Activated CD4-positive, alpha-beta T cell treated with anti-CD3 and anti-CD28 coated beads, Interleukin-2, amount 10 ng/mL, durations not matched to agents 24 days and 14 days (primary cell): ENCODE results near the gene SHBG. TPM values are rescaled to one million over a fixed set of nuclear protein-coding genes. Genes with fewer than 3 reads are reported as not detected.
"Not testable (repeated sequence)": the region's sequence is repeated elsewhere in the genome, so short reads cannot be mapped to it uniquely, and the experiment has no call there.

Experiments
- DNase-seq: peaks from one replicate; pipeline ENCODE4 v3.0.0; 2022
- H3K27ac Mint-ChIP-seq: one replicate; pipeline ENCODE4 v1.8.0; 2022; ENCODE audit warnings: mild to moderate bottlenecking, mixed read lengths
- H3K27me3 Mint-ChIP-seq: one replicate; pipeline ENCODE4 v1.8.0; 2022; ENCODE audit warnings: mixed read lengths
- H3K36me3 Mint-ChIP-seq: one replicate; pipeline ENCODE4 v1.8.0; 2022; ENCODE audit warnings: low read depth, mild to moderate bottlenecking, mixed read lengths
- H3K4me1 Mint-ChIP-seq: one replicate; pipeline ENCODE4 v1.8.0; 2021; ENCODE audit warnings: mixed read lengths
- H3K4me3 Mint-ChIP-seq: one replicate; pipeline ENCODE4 v1.8.0; 2022; ENCODE audit warnings: mild to moderate bottlenecking, moderate library complexity, mixed read lengths
- H3K9me3 Mint-ChIP-seq: one replicate; pipeline ENCODE4 v1.8.0; 2021; ENCODE audit warnings: mixed read lengths
- intact Hi-C: fragments of 100-400 bp; cut with micrococcal nuclease; formaldehyde crosslinking; loops from one replicate; pipeline ENCODE4 v1.15.1; 2023
- total RNA-seq: library from RNA; stranded (reverse); gene quantifications from 2 replicates; pipeline ENCODE4 v1.2.3, GENCODE V29; 2022

SHBG gene
- total RNA-seq, 1 donor from 2014 or later: not detected

- Mint-ChIP-seq H3K36me3 (peaks cover 5% of the 10 kb centered on the region), H3K27ac (no peak overlapping the region), H3K4me3 (no peak overlapping the region), H3K9me3 (no peaks in the 10 kb centered on the region), H3K4me1 (peaks cover 11% of the 10 kb centered on the region), H3K27me3 (peaks cover 1% of the 10 kb centered on the region)
- intact Hi-C loops: no loop called here
- no peak for DNase-seq
Observed at GRCh38 chr17:7623661-7624060, 6.3 kb upstream of the SHBG start.

GRCh38 chr17:7625749-7626148, 4.2 kb upstream of the SHBG start:
- H3K27me3 Mint-ChIP-seq, H3K36me3 Mint-ChIP-seq, H3K9me3 Mint-ChIP-seq, H3K27ac Mint-ChIP-seq, DNase-seq, H3K4me3 Mint-ChIP-seq, H3K4me1 Mint-ChIP-seq, intact Hi-C loops: not testable (repeated sequence)

- Mint-ChIP-seq H3K9me3 (no peaks in the 10 kb centered on the region), H3K4me3 (peak overlapping the region; percentile 91), H3K27me3 (peaks cover 1% of the 10 kb centered on the region), H3K36me3 (peaks cover 5% of the 10 kb centered on the region), H3K27ac (no peak overlapping the region), H3K4me1 (peaks cover 10% of the 10 kb centered on the region)
- intact Hi-C loops: no loop called here
- no peak for DNase-seq
Observed at GRCh38 chr17:7626307-7626706, 3.6 kb upstream of the SHBG start.

- peaks cover 1% of the 10 kb centered on the region for H3K27me3 Mint-ChIP-seq
- no peak for DNase-seq
- H3K9me3 Mint-ChIP-seq: no peaks in the 10 kb centered on the region
- intact Hi-C loops: loop anchor here (1.0 kb wide), 1 partner anchor 61 kb away; the partner anchor contains the start of gene WRAP53
- H3K4me3 Mint-ChIP-seq: peak overlapping the region; percentile 91
- H3K27ac Mint-ChIP-seq: no peak overlapping the region
- peaks cover 10% of the 10 kb centered on the region for H3K4me1 Mint-ChIP-seq
- peaks cover 5% of the 10 kb centered on the region for H3K36me3 Mint-ChIP-seq
Observed at GRCh38 chr17:7626956-7627249, 3.0 kb upstream of the SHBG start.

GRCh38 chr17:7627250-7628121, 2.4 kb upstream of the SHBG start, which contains the start of gene SAT2:
Gene SAT2, minus strand, starts transcription at chr17:7627821. Its CDS starts 186 bp downstream, at chr17:7627635.
- intact Hi-C loops: loop anchor here (1.0 kb wide), 1 partner anchor 61 kb away; the partner anchor contains the start of gene WRAP53

GRCh38 chr17:7631398-7632380, 1.8 kb downstream of the SHBG start:
- intact Hi-C loops: loop anchor here (1.0 kb wide), 1 partner anchor 56 kb away; the partner anchor contains the start of gene TP53
- no peaks in the 10 kb centered on the region for H3K9me3 Mint-ChIP-seq
- peaks cover 5% of the 10 kb centered on the region for H3K27me3 Mint-ChIP-seq
- H3K4me3 Mint-ChIP-seq: no peak overlapping the region
- no peak for DNase-seq
- no peaks in the 10 kb centered on the region for H3K36me3 Mint-ChIP-seq
- peaks cover 12% of the 10 kb centered on the region for H3K4me1 Mint-ChIP-seq
- H3K27ac Mint-ChIP-seq: no peak overlapping the region

More at GRCh38 chr17:7627250-7628121, 2.4 kb upstream of the SHBG start, which contains the start of gene SAT2:
- peak within 1 kb of the TSS; percentile 80 for H3K27ac Mint-ChIP-seq
- peak within 1 kb of the TSS; percentile 91 for H3K4me3 Mint-ChIP-seq
- DNase-seq: peak; percentile 94
- peaks cover 11% of the 10 kb centered on the region for H3K4me1 Mint-ChIP-seq
- H3K27me3 Mint-ChIP-seq: peaks cover 1% of the 10 kb centered on the region
- peaks cover 5% of the 10 kb centered on the region for H3K36me3 Mint-ChIP-seq
- H3K9me3 Mint-ChIP-seq: no peaks in the 10 kb centered on the region

- DNase-seq: peak; percentile 84
- Mint-ChIP-seq H3K27ac (no peak overlapping the region), H3K36me3 (no peaks in the 10 kb centered on the region), H3K4me1 (peaks cover 7% of the 10 kb centered on the region), H3K4me3 (no peak overlapping the region), H3K27me3 (peaks cover 5% of the 10 kb centered on the region), H3K9me3 (no peaks in the 10 kb centered on the region)
- intact Hi-C loops: loop anchor here (1.0 kb wide), 1 partner anchor 55 kb away; the partner anchor contains the start of gene TP53
Observed at GRCh38 chr17:7632492-7632894, 2.6 kb downstream of the SHBG start.

- Mint-ChIP-seq H3K36me3 (no peaks in the 10 kb centered on the region), H3K4me3 (no peak overlapping the region), H3K9me3 (no peaks in the 10 kb centered on the region), H3K27me3 (peaks cover 5% of the 10 kb centered on the region), H3K27ac (no peak overlapping the region), H3K4me1 (peaks cover 5% of the 10 kb centered on the region)
- DNase-seq: no peak
- intact Hi-C loops: no loop called here
Observed at GRCh38 chr17:7633093-7633492, 3.2 kb downstream of the SHBG start.

GRCh38 chr17:7634384-7634783, 4.4 kb downstream of the SHBG start:
- no peaks in the 10 kb centered on the region for H3K36me3 Mint-ChIP-seq

GRCh38 chr17:7636163-7636562, 6.2 kb downstream of the SHBG start:
- no peaks in the 10 kb centered on the region for H3K9me3 Mint-ChIP-seq

More at GRCh38 chr17:7634384-7634783, 4.4 kb downstream of the SHBG start:
- H3K4me3 Mint-ChIP-seq: no peak overlapping the region
- H3K4me1 Mint-ChIP-seq: peaks cover 5% of the 10 kb centered on the region
- no peak overlapping the region for H3K27ac Mint-ChIP-seq
- H3K27me3 Mint-ChIP-seq: peaks cover 7% of the 10 kb centered on the region
- no peaks in the 10 kb centered on the region for H3K9me3 Mint-ChIP-seq
- peak; percentile 68 for DNase-seq
- intact Hi-C loops: no loop called here

GRCh38 chr17:7640783-7641182, 10.8 kb downstream of the SHBG start:
- Mint-ChIP-seq H3K27ac (no peak overlapping the region), H3K27me3 (peaks cover 6% of the 10 kb centered on the region), H3K4me1 (peaks cover 11% of the 10 kb centered on the region), H3K36me3 (no peaks in the 10 kb centered on the region), H3K9me3 (no peaks in the 10 kb centered on the region), H3K4me3 (no peak overlapping the region)
- intact Hi-C loops: no loop called here
- DNase-seq: no peak

More at GRCh38 chr17:7636163-7636562, 6.2 kb downstream of the SHBG start:
- no peaks in the 10 kb centered on the region for H3K36me3 Mint-ChIP-seq
- peaks cover 5% of the 10 kb centered on the region for H3K4me1 Mint-ChIP-seq
- H3K4me3 Mint-ChIP-seq: no peak overlapping the region
- H3K27ac Mint-ChIP-seq: no peak overlapping the region
- peaks cover 10% of the 10 kb centered on the region for H3K27me3 Mint-ChIP-seq
- no peak for DNase-seq
- intact Hi-C loops: no loop called here

- H3K4me3 Mint-ChIP-seq: peak overlapping the region; percentile 62
- DNase-seq: peak; percentile 79
- H3K9me3 Mint-ChIP-seq, H3K36me3 Mint-ChIP-seq, H3K27ac Mint-ChIP-seq, H3K27me3 Mint-ChIP-seq, intact Hi-C loops: not testable (repeated sequence)
- peaks cover 11% of the 10 kb centered on the region for H3K4me1 Mint-ChIP-seq
Observed at GRCh38 chr17:7641635-7642034, 11.7 kb downstream of the SHBG start.

GRCh38 chr17:7644775-7645174, 14.8 kb downstream of the SHBG start:
- intact Hi-C loops: no loop called here
- H3K27ac Mint-ChIP-seq: no peak overlapping the region
- H3K27me3 Mint-ChIP-seq: peaks cover 16% of the 10 kb centered on the region
- peaks cover 11% of the 10 kb centered on the region for H3K4me1 Mint-ChIP-seq
- no peaks in the 10 kb centered on the region for H3K36me3 Mint-ChIP-seq
- H3K4me3 Mint-ChIP-seq: peak overlapping the region; percentile 3
- H3K9me3 Mint-ChIP-seq: no peaks in the 10 kb centered on the region
- no peak for DNase-seq
